Karpas-422 (cell line): ENCODE measurements around the gene GPC6. TPM values are rescaled to one million over a fixed set of nuclear protein-coding genes. Genes with fewer than 3 reads are reported as not detected.

Source experiments
- DNase-seq: peaks from one replicate; pipeline ENCODE4 v3.0.0-alpha.2; 2015
- H2AFZ ChIP-seq: fragments of 200-600 bp; sonication (generic); 2 replicates; pipeline ENCODE4 v1.6.1; 2014; ENCODE audit warnings: antibody characterized with exemption, low read length, mixed read lengths
- H3K27ac ChIP-seq: fragments of 200-600 bp; sonication (generic); 2 replicates; pipeline ENCODE4 v1.5.1; 2014; ENCODE audit warnings: mild to moderate bottlenecking, low read length, moderate library complexity
- H3K27me3 ChIP-seq: fragments of 200-600 bp; sonication (generic); 2 replicates; pipeline ENCODE4 v1.6.1; 2014; ENCODE audit warnings: low read length, mixed read lengths
- H3K36me3 ChIP-seq: fragments of 200-600 bp; sonication (generic); 2 replicates; pipeline ENCODE4 v1.6.1; 2014; ENCODE audit warnings: low read length, mixed read lengths; ENCODE audit not compliant: insufficient read depth
- H3K4me1 ChIP-seq: fragments of 200-600 bp; sonication (generic); 2 replicates; pipeline ENCODE4 v1.6.1; 2014; ENCODE audit warnings: mild to moderate bottlenecking, low read length, mixed read lengths
- H3K4me2 ChIP-seq: fragments of 200-600 bp; sonication (generic); 2 replicates; pipeline ENCODE4 v1.6.1; 2014; ENCODE audit warnings: low read length, low read depth, mild to moderate bottlenecking; ENCODE audit not compliant: poor library complexity, severe bottlenecking
- H3K4me3 ChIP-seq: fragments of 200-600 bp; sonication (generic); 2 replicates; pipeline ENCODE4 v1.5.1; 2014; ENCODE audit warnings: mild to moderate bottlenecking, antibody characterized with exemption, low read length, mixed read lengths
- H3K79me2 ChIP-seq: fragments of 200-600 bp; sonication (generic); 2 replicates; pipeline ENCODE4 v1.6.1; 2014; ENCODE audit warnings: mild to moderate bottlenecking, low read length, mixed read lengths
- H3K9ac ChIP-seq: fragments of 200-600 bp; sonication (generic); 2 replicates; pipeline ENCODE4 v1.6.0; 2014; ENCODE audit warnings: low read length
- H3K9me2 ChIP-seq: fragments of 200-600 bp; sonication (generic), shearing (Covaris generic); replicated peaks from 2 replicates; pipeline ENCODE4 v1.6.0; 2014; ENCODE audit warnings: mild to moderate bottlenecking, low read length, moderate library complexity; ENCODE audit not compliant: insufficient read depth
- H3K9me3 ChIP-seq: fragments of 300-700, 200-600 bp; sonication (generic); 2 replicates; pipeline ENCODE4 v1.6.1; 2014; ENCODE audit warnings: low read length, mixed read lengths
- H4K20me1 ChIP-seq: fragments of 200-600 bp; sonication (generic); 2 replicates; pipeline ENCODE4 v1.6.1; 2014; ENCODE audit warnings: mild to moderate bottlenecking, antibody characterized with exemption, low read length, low read depth; ENCODE audit not compliant: insufficient read depth
- total RNA-seq: library from RNA; depleted of rRNA; stranded (reverse); fragments of >200 nt; shearing (Covaris generic); gene quantifications from 2 replicates; pipeline ENCODE4 v1.2.3, GENCODE V29; 2014; ENCODE audit warnings: low replicate concordance

GPC6 gene
- total RNA-seq, 1 experiment from 2014 or later: not detected

GRCh38 chr13:93716623-93717022, 490.0 kb downstream of the GPC6 start:
- Histone ChIP-seq H3K4me1 (no peaks in the 10 kb centered on the region), H4K20me1 (no peaks in the 10 kb centered on the region), H3K79me2 (no peaks in the 10 kb centered on the region), H3K36me3 (no peaks in the 10 kb centered on the region), H3K27me3 (no peaks in the 10 kb centered on the region), H3K27ac (no peak overlapping the region), H3K9me2 (no peaks in the 10 kb centered on the region), H3K4me2 (no peak overlapping the region), H3K9ac (no peak overlapping the region), H2AFZ (no peak overlapping the region), H3K4me3 (no peak overlapping the region), H3K9me3 (peaks cover 34% of the 10 kb centered on the region)
- DNase-seq: no peak

- no peak overlapping the region for H2AFZ ChIP-seq
- H3K9me3 ChIP-seq: peaks cover 27% of the 10 kb centered on the region
- H3K27ac ChIP-seq: no peak overlapping the region
- H3K79me2 ChIP-seq: no peaks in the 10 kb centered on the region
- H4K20me1 ChIP-seq: no peaks in the 10 kb centered on the region
- no peaks in the 10 kb centered on the region for H3K4me1 ChIP-seq
- no peaks in the 10 kb centered on the region for H3K9me2 ChIP-seq
- H3K27me3 ChIP-seq: no peaks in the 10 kb centered on the region
- H3K36me3 ChIP-seq: no peaks in the 10 kb centered on the region
- H3K4me2 ChIP-seq: no peak overlapping the region
- no peak overlapping the region for H3K9ac ChIP-seq
- no peak overlapping the region for H3K4me3 ChIP-seq
- no peak for DNase-seq
Measured at GRCh38 chr13:93721483-93721882, 494.9 kb downstream of the GPC6 start.

- DNase-seq: no peak
- H3K27me3 ChIP-seq: no peaks in the 10 kb centered on the region
Measured at GRCh38 chr13:93723316-93723715, 496.7 kb downstream of the GPC6 start.

GRCh38 chr13:93724187-93724586, 497.6 kb downstream of the GPC6 start:
- no peak for DNase-seq
- Histone ChIP-seq H3K27ac (no peak overlapping the region), H3K79me2 (no peaks in the 10 kb centered on the region), H4K20me1 (no peaks in the 10 kb centered on the region), H2AFZ (no peak overlapping the region), H3K4me3 (no peak overlapping the region), H3K27me3 (no peaks in the 10 kb centered on the region), H3K4me1 (no peaks in the 10 kb centered on the region), H3K9ac (no peak overlapping the region), H3K4me2 (no peak overlapping the region), H3K9me3 (peaks cover 29% of the 10 kb centered on the region), H3K9me2 (no peaks in the 10 kb centered on the region), H3K36me3 (no peaks in the 10 kb centered on the region)

More at GRCh38 chr13:93723316-93723715, 496.7 kb downstream of the GPC6 start:
- Histone ChIP-seq H3K27ac (no peak overlapping the region), H2AFZ (no peak overlapping the region), H3K79me2 (no peaks in the 10 kb centered on the region), H3K9me2 (no peaks in the 10 kb centered on the region), H4K20me1 (no peaks in the 10 kb centered on the region), H3K4me2 (no peak overlapping the region), H3K4me3 (no peak overlapping the region), H3K9me3 (peaks cover 29% of the 10 kb centered on the region), H3K9ac (no peak overlapping the region), H3K4me1 (no peaks in the 10 kb centered on the region), H3K36me3 (no peaks in the 10 kb centered on the region)

- Histone ChIP-seq H2AFZ (no peak overlapping the region), H4K20me1 (no peaks in the 10 kb centered on the region), H3K9me3 (peaks cover 40% of the 10 kb centered on the region)
Measured at GRCh38 chr13:93726173-93726957, 499.8 kb downstream of the GPC6 start.

GRCh38 chr13:93727211-93728141, 500.9 kb downstream of the GPC6 start:
- no peaks in the 10 kb centered on the region for H3K27me3 ChIP-seq
- H3K4me3 ChIP-seq: no peak overlapping the region
- no peak overlapping the region for H3K4me2 ChIP-seq
- no peak for DNase-seq
- H3K79me2 ChIP-seq: no peaks in the 10 kb centered on the region
- peaks cover 43% of the 10 kb centered on the region for H3K9me3 ChIP-seq
- H3K36me3 ChIP-seq: no peaks in the 10 kb centered on the region
- no peaks in the 10 kb centered on the region for H4K20me1 ChIP-seq
- no peaks in the 10 kb centered on the region for H3K4me1 ChIP-seq
- no peak overlapping the region for H3K9ac ChIP-seq
- no peak overlapping the region for H2AFZ ChIP-seq
- no peak overlapping the region for H3K27ac ChIP-seq
- H3K9me2 ChIP-seq: no peaks in the 10 kb centered on the region

More at GRCh38 chr13:93726173-93726957, 499.8 kb downstream of the GPC6 start:
- no peak for DNase-seq
- H3K4me1 ChIP-seq: no peaks in the 10 kb centered on the region
- no peaks in the 10 kb centered on the region for H3K79me2 ChIP-seq
- H3K4me3 ChIP-seq: no peak overlapping the region
- H3K4me2 ChIP-seq: no peak overlapping the region
- no peaks in the 10 kb centered on the region for H3K36me3 ChIP-seq
- no peaks in the 10 kb centered on the region for H3K9me2 ChIP-seq
- H3K27me3 ChIP-seq: no peaks in the 10 kb centered on the region
- no peak overlapping the region for H3K27ac ChIP-seq
- H3K9ac ChIP-seq: no peak overlapping the region

- Histone ChIP-seq H3K36me3 (no peaks in the 10 kb centered on the region), H2AFZ (no peak overlapping the region), H3K4me1 (no peaks in the 10 kb centered on the region), H3K4me2 (no peak overlapping the region), H3K9me2 (no peaks in the 10 kb centered on the region), H3K9me3 (peaks cover 38% of the 10 kb centered on the region), H3K79me2 (no peaks in the 10 kb centered on the region), H3K9ac (no peak overlapping the region), H3K27ac (no peak overlapping the region), H3K4me3 (no peak overlapping the region), H3K27me3 (no peaks in the 10 kb centered on the region), H4K20me1 (no peaks in the 10 kb centered on the region)
- DNase-seq: no peak
Measured at GRCh38 chr13:93729383-93729782, 502.8 kb downstream of the GPC6 start.

- H3K79me2 ChIP-seq: no peaks in the 10 kb centered on the region
- H3K36me3 ChIP-seq: no peaks in the 10 kb centered on the region
- no peaks in the 10 kb centered on the region for H3K4me1 ChIP-seq
- H3K9ac ChIP-seq: no peak overlapping the region
- no peak overlapping the region for H3K4me2 ChIP-seq
- H3K27me3 ChIP-seq: no peaks in the 10 kb centered on the region
- no peak overlapping the region for H3K27ac ChIP-seq
- no peak overlapping the region for H3K4me3 ChIP-seq
- no peak for DNase-seq
- H3K9me3 ChIP-seq: peaks cover 33% of the 10 kb centered on the region
- H3K9me2 ChIP-seq: no peaks in the 10 kb centered on the region
- no peaks in the 10 kb centered on the region for H4K20me1 ChIP-seq
- H2AFZ ChIP-seq: no peak overlapping the region
Measured at GRCh38 chr13:93730780-93731179, 504.2 kb downstream of the GPC6 start.
